Stimulated activated CD4-positive, alpha-beta T cell treated with anti-CD3 and anti-CD28 coated beads, Interleukin-4, amount 100 ng/mL, for 48 hours (primary cell): Measurements from ENCODE around the gene TXNL4A.

Experiments
- DNase-seq, 2 donors: peaks; one replicate each; pipeline ENCODE4 v3.0.0-alpha.2; 2020; ENCODE audit warnings: low read depth in 2 of 2

TXNL4A gene

GRCh38 chr18:79949697-79950487 is 38.5 kb downstream of the TXNL4A start:
- no peak for DNase-seq

- DNase-seq: no peak
Observed at GRCh38 chr18:79948719-79949411, 39.5 kb downstream of the TXNL4A start.

GRCh38 chr18:79947881-79948610 is 40.3 kb downstream of the TXNL4A start:
- no peak for DNase-seq

GRCh38 chr18:79947054-79947755 is 41.2 kb downstream of the TXNL4A start:
- no peak for DNase-seq

GRCh38 chr18:79945118-79946042 is 43.0 kb downstream of the TXNL4A start:
- no peak for DNase-seq

DNA sequence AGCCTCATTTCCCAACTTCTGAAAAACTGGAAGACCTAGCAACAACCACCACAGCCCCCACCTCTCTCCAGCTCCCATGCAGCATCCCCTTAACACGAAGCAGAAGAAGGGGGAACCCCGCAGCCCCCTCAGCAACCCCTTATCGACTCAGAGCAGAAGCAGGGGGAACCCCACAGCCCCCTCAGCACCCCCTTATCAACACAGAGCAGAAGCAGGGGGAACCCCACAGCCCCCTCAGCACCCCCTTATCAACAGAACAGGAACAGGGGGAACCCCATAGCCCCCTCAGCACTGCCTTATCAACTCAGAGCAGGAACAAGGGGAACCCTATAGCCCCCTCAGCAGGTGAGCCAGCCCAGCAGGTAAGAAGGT is 43.6 kb downstream of the TXNL4A start:
- no peak for DNase-seq

GRCh38 chr18:79944126-79944731 is 44.1 kb downstream of the TXNL4A start:
- DNase-seq: no peak

GRCh38 chr18:79943608-79944125 is 44.7 kb downstream of the TXNL4A start:
- DNase-seq: no peak

DNA sequence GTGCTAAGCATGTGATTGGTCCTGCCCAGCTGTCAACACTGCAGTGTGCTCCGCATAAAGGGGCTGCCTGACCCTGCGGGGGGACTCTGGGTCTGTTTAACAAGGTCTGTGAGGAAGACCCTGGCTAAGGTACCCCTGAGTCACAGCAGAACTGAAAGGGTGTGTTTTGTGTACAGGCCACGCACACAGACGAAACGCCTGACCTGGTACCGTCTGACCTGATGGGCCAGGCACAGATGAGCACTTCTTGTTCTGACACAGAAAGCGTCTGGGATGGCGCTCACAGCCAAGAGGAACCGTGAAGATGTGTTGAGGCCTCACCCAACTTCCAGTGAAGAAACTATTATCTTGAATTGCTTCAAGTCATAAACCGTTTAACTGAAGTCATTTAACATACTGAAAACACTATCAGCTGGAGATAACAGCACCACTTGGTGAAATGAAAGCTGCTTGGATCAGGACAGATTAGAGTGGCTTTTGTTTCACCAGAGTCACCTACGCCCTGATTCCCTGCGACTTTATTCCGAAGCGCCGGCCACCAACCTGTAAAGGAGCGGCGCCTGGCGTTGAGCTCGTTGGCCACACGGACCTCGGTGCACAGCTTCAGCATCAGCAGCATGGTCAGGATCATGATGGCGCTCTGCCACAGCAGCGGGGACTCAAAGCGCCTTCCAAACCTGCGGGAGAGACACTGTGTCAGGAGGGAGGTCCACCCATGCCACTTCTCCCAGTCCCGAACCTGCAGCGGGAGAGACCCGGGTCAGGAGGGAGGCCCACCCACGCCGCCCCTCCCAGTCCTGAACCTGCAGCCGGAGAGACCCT is 45.4 kb downstream of the TXNL4A start:
- no peak for DNase-seq

DNA sequence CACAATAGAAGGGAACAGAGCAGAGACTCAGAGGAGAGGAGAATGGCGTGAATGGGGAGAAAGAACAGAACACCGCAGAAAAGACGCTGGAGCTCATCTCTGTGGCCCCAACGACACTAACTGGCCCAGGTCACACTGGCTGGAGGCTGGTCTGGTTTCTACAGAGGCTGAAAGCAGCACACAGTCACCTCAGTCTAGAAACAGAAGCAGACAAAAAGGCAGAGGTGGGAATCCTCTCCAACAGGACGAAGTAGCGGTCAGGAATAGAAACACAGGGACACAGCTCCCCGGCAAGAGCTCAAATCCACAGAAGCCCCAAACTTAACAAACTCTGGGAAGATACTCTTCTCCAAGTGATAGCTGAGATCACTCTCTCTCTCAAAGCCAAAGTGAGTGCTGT is 46.2 kb downstream of the TXNL4A start:
- DNase-seq: no peak

- no peak for DNase-seq
Observed at GRCh38 chr18:79941473-79942119, 46.8 kb downstream of the TXNL4A start.

DNA sequence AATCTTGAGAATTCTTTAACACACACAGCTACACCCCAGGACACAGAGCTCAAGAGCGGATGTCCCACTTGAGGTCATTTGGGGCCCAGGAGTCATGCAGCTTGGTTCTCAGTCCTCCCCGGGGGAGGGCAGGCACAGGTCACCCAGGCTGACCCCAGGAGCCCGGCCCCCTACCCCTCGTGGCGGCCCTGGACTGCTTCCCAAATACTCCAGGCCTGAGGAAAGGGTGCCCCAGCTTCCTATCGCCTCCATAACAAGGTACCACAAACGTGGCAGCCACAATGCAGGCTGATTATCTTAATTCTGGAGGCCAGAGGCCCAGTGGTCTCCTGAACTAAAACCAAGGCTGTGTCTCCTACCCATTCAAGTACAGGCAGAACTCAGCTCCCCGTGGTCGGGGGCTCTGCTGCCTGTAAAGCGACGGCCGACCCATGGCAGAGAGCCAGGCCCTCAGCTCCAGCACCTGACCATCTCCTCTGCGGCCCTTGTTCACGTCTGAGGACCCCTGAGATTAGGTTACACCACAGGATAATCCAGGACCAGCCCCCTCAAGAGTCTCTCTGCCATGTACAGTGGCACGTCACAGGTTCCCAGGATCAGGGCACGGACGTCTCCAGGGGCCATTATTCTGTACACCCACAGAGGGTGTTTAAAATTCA is 47.4 kb downstream of the TXNL4A start:
- no peak for DNase-seq

GRCh38 chr18:79940126-79940813 is 48.1 kb downstream of the TXNL4A start:
- DNase-seq: no peak

- no peak for DNase-seq
Observed at GRCh38 chr18:79939096-79939495, 49.3 kb downstream of the TXNL4A start.

- no peak for DNase-seq
Observed at GRCh38 chr18:79938196-79938595, 50.2 kb downstream of the TXNL4A start.

DNA sequence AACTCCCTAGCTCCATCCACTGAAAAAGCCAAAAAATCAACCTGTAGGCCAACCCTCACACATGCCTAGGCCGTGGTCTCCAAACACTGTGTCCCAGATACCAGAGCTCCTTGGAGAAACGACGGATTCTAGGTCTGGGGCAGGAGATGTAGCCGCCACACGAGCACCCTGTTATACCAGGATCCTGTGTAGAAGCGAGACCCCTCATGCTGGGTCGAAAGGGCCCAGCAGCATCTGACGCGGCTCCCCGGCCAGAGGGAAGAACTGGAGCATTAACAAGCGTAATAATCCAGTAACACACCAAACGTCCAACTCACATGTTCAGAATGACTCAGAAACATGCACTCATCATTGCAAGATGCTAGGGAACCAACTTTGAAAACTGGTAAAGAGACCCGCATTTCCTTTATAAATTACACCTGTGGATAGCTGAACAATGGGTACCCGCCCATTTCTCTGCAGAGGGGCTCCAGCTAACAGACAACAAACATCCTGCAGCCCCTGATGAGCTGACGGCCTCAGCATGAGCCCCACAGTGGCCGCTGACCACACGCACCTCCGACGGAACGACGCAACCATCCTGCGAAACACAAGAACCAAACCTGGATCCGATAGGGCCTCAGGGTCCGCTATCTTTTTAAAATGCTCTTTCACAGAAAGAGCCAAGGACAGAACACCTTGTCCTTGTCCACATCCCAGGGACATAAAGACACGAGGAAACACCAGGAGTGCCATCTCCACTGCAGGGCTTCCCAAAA is 51.1 kb downstream of the TXNL4A start:
- no peak for DNase-seq

DNA sequence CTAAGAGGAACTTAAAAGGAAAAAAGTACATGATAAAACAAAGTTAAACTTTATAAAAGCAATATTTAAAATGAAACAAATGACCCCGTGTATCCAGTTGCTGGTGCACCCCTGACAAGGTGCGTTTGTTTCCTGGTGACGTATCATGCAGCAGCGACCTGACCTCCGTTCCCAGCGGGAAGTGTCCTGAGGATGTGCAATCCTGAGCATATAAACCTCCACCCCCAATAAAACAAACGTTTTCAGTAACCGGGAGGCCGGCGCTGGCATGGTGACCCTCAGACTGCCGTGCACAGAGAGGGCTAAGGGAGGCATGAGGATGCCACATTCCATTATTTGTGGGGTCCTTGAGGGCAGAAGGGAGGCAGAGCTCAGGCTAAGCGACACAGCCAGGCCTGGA is 51.7 kb downstream of the TXNL4A start:
- no peak for DNase-seq
